H9 (cell line): ENCODE data around the gene TRIM21. TPM values are rescaled to one million over a fixed set of nuclear protein-coding genes. Genes with fewer than 3 reads are reported as not detected.

Experiments
- DNase-seq: peaks from one replicate; pipeline ENCODE4 v3.0.0-alpha.2; 2017
- H2AFZ ChIP-seq: one replicate; pipeline ENCODE4 v1.6.1; 2013; ENCODE audit warnings: mild to moderate bottlenecking, low read length, control low read depth, moderate library complexity
- H2AK5ac ChIP-seq: 2 replicates; pipeline ENCODE4 v1.6.1; 2013; ENCODE audit warnings: low read length, control low read depth, mixed read lengths; ENCODE audit not compliant: insufficient read length
- H2BK120ac ChIP-seq: one replicate; pipeline ENCODE4 v1.6.1; 2013; ENCODE audit warnings: low read depth, mild to moderate bottlenecking, low read length, control low read depth, inconsistent platforms; ENCODE audit not compliant: poor library complexity, severe bottlenecking
- H2BK12ac ChIP-seq: 2 replicates; pipeline ENCODE4 v1.6.1; 2013; ENCODE audit warnings: low read length, control low read depth, mixed read lengths, low read depth; ENCODE audit not compliant: insufficient read length
- H2BK15ac ChIP-seq: 2 replicates; pipeline ENCODE4 v1.6.1; 2013; ENCODE audit warnings: low read depth, low read length, control low read depth
- H2BK20ac ChIP-seq: one replicate; pipeline ENCODE4 v1.6.1; 2013; ENCODE audit warnings: low read depth, mild to moderate bottlenecking, low read length, control low read depth, inconsistent platforms; ENCODE audit not compliant: poor library complexity, severe bottlenecking
- H2BK5ac ChIP-seq: 2 replicates; pipeline ENCODE4 v1.6.1; 2013; ENCODE audit warnings: low read length, control low read depth, mixed read lengths; ENCODE audit not compliant: insufficient read length
- H3K14ac ChIP-seq: 2 replicates; pipeline ENCODE4 v1.6.1; 2013; ENCODE audit warnings: low read length, control low read depth; ENCODE audit not compliant: insufficient read depth
- H3K18ac ChIP-seq: 2 replicates; pipeline ENCODE4 v1.6.1; 2013; ENCODE audit warnings: low read depth, mild to moderate bottlenecking, mixed read lengths, low read length, control low read depth; ENCODE audit not compliant: insufficient read length
- H3K23ac ChIP-seq: 2 replicates; pipeline ENCODE4 v1.6.1; 2013; ENCODE audit warnings: low read length, control low read depth, mixed read lengths, low read depth; ENCODE audit not compliant: insufficient read length
- H3K23me2 ChIP-seq: 2 replicates; pipeline ENCODE4 v1.6.1; 2013; ENCODE audit warnings: low read depth, mild to moderate bottlenecking, mixed read lengths, low read length, control low read depth; ENCODE audit not compliant: insufficient read length, poor library complexity, severe bottlenecking
- H3K27ac ChIP-seq: 2 replicates; pipeline ENCODE4 v1.5.1; 2013; ENCODE audit warnings: low read length, control low read depth, mixed read lengths, low read depth; ENCODE audit not compliant: insufficient read length
- H3K27me3 ChIP-seq: 2 replicates; pipeline ENCODE4 v1.6.1; 2013; ENCODE audit warnings: low read length, control low read depth, inconsistent platforms; ENCODE audit not compliant: insufficient read depth
- H3K4ac ChIP-seq: 2 replicates; pipeline ENCODE4 v1.6.1; 2013; ENCODE audit warnings: low read depth, mild to moderate bottlenecking, control low read depth, inconsistent platforms, low read length, moderate library complexity
- H3K4me1 ChIP-seq: 2 replicates; pipeline ENCODE4 v1.6.1; 2013; ENCODE audit warnings: low read length, control low read depth, inconsistent platforms; ENCODE audit not compliant: insufficient read depth
- H3K4me2 ChIP-seq: 2 replicates; pipeline ENCODE4 v1.6.1; 2013; ENCODE audit warnings: low read length, control low read depth, mixed read lengths; ENCODE audit not compliant: insufficient read length, insufficient read depth
- H3K56ac ChIP-seq: 2 replicates; pipeline ENCODE4 v1.6.1; 2013; ENCODE audit warnings: low read depth, mild to moderate bottlenecking, mixed read lengths, low read length, control low read depth; ENCODE audit not compliant: insufficient read length
- H3K79me1 ChIP-seq: 2 replicates; pipeline ENCODE4 v1.6.1; 2013; ENCODE audit warnings: low read depth, mild to moderate bottlenecking, moderate library complexity, low read length, control low read depth, inconsistent platforms; ENCODE audit not compliant: insufficient read depth, poor library complexity, severe bottlenecking
- H3K79me2 ChIP-seq: 2 replicates; pipeline ENCODE4 v1.6.1; 2013; ENCODE audit warnings: low read length, control low read depth, inconsistent platforms; ENCODE audit not compliant: insufficient read depth
- H3K9ac ChIP-seq: 2 replicates; pipeline ENCODE4 v1.6.1; 2013; ENCODE audit warnings: low read length, control low read depth, mixed read lengths; ENCODE audit not compliant: insufficient read length; ENCODE audit errors: extremely low read depth
- H3K9me3 ChIP-seq: one replicate; pipeline ENCODE4 v1.6.1; 2013; ENCODE audit warnings: low read depth, low read length, inconsistent platforms; ENCODE audit not compliant: control insufficient read depth
- H3T11ph ChIP-seq: one replicate; pipeline ENCODE4 v1.6.1; 2013; ENCODE audit warnings: mild to moderate bottlenecking, low read length, control low read depth, inconsistent platforms
- H4K20me1 ChIP-seq: one replicate; pipeline ENCODE4 v1.6.1; 2013; ENCODE audit not compliant: control insufficient read depth, insufficient read length, insufficient read depth
- H4K5ac ChIP-seq: 2 replicates; pipeline ENCODE4 v1.6.1; 2013; ENCODE audit warnings: low read depth, mild to moderate bottlenecking, mixed read lengths, low read length, control low read depth; ENCODE audit not compliant: insufficient read length
- H4K8ac ChIP-seq: replicated peaks from 2 replicates; pipeline ENCODE4 v1.6.1; 2013; ENCODE audit warnings: low read length, control low read depth, mixed read lengths, low read depth; ENCODE audit not compliant: insufficient read length
- H4K91ac ChIP-seq: 2 replicates; pipeline ENCODE4 v1.6.1; 2013; ENCODE audit warnings: low read depth, mild to moderate bottlenecking, moderate library complexity, mixed read lengths, low read length, control low read depth; ENCODE audit not compliant: insufficient read length
- H3K27ac Mint-ChIP-seq, 3 experiments: 2 replicates in 2 of 3; 3 replicates in 1 of 3; pipeline ENCODE4 v1.8.0; 2020 to 2021; ENCODE audit warnings: mixed read lengths in 3 of 3, mild to moderate bottlenecking in 1 of 3, moderate library complexity in 1 of 3
- H3K27me3 Mint-ChIP-seq: 2 replicates; pipeline ENCODE4 v1.8.0; 2021; ENCODE audit warnings: low read depth, mild to moderate bottlenecking, moderate library complexity, mixed read lengths
- H3K36me3 Mint-ChIP-seq, 3 experiments: 2 replicates in 2 of 3; 3 replicates in 1 of 3; pipeline ENCODE4 v1.8.0; 2020 to 2021; ENCODE audit warnings: low read depth in 3 of 3, mixed read lengths in 3 of 3; ENCODE audit not compliant: insufficient read depth in 1 of 3
- H3K4me1 Mint-ChIP-seq, 2 experiments: 2 replicates each; pipeline ENCODE4 v1.8.0; 2020; ENCODE audit warnings: mixed read lengths in 2 of 2
- H3K4me3 Mint-ChIP-seq, 2 experiments: 2 replicates in 1 of 2; 3 replicates in 1 of 2; pipeline ENCODE4 v1.8.0; 2020 to 2021; ENCODE audit warnings: mild to moderate bottlenecking in 2 of 2, mixed read lengths in 2 of 2, moderate library complexity in 1 of 2
- H3K9me3 Mint-ChIP-seq, 2 experiments: 2 replicates in 1 of 2; 3 replicates in 1 of 2; pipeline ENCODE4 v1.8.0; 2020; ENCODE audit warnings: mild to moderate bottlenecking in 2 of 2, mixed read lengths in 2 of 2, moderate library complexity in 1 of 2
- CTCF ChIP-seq: fragments of 200-600 bp; sonication (generic); conservative IDR thresholded peaks from 3 replicates; pipeline ENCODE4 v1.8.0; 2021; ENCODE audit warnings: antibody characterized with exemption, mild to moderate bottlenecking
- WGBS: extraction: QIAGEN DNeasy Blood & Tissue Kit; methylation state at CpG from one replicate; pipeline ENCODE4 v1.1.7; 2013; ENCODE audit warnings: missing lambda C conversion rate, low lambda C conversion rate, mixed read lengths; ENCODE audit not compliant: insufficient read length; ENCODE audit errors: extremely low coverage; 5-methylcytosine and 5-hydroxymethylcytosine counted together
- total RNA-seq: library from RNA; stranded (reverse); gene quantifications from 2 replicates; pipeline ENCODE4 v1.2.1, GENCODE V29; 2021

The TRIM21 gene
- total RNA-seq, 1 experiment from 2014 or later, result 15.1 TPM

- Histone ChIP-seq H2AFZ (no peak overlapping the region), H3K79me1 (no peaks in the 10 kb centered on the region), H3K23me2 (no peaks in the 10 kb centered on the region), H2BK5ac (no peak overlapping the region), H2BK120ac (no peak overlapping the region), H3T11ph (no peak overlapping the region), H2BK15ac (no peak overlapping the region), H3K4ac (no peak overlapping the region), H3K27ac (no peak overlapping the region), H3K4me1 (no peaks in the 10 kb centered on the region), H3K14ac (no peak overlapping the region), H3K18ac (no peak overlapping the region), H4K5ac (no peak overlapping the region), H3K9me3 (no peaks in the 10 kb centered on the region), H4K8ac (no peak overlapping the region), H2BK12ac (no peak overlapping the region), H3K27me3 (no peaks in the 10 kb centered on the region), H3K4me2 (no peak overlapping the region), H3K79me2 (no peaks in the 10 kb centered on the region), H4K91ac (no peak overlapping the region), H3K9ac (no peak overlapping the region), H3K56ac (no peak overlapping the region), H2AK5ac (no peak overlapping the region), H4K20me1 (no peaks in the 10 kb centered on the region), H3K23ac (no peak overlapping the region), H2BK20ac (no peak overlapping the region)
- peak overlapping the region in 1 of 3 experiments; percentile 32; a peak in 2 of 7 replicates for H3K27ac Mint-ChIP-seq
- H3K27me3 Mint-ChIP-seq, result peaks cover 1% of the 10 kb centered on the region; the same call in 1 of the 2 replicates
- H3K4me3 Mint-ChIP-seq, result no peak overlapping the region
- no peak for DNase-seq
- H3K36me3 Mint-ChIP-seq, result peaks cover 11 to 57% (median 41%) of the 10 kb centered on the region in 3 experiments; a peak in 6 of 7 replicates
- TF ChIP-seq CTCF, result no peak
- no CpG with 5 or more reads among the region's 3 CpGs for WGBS
- no peaks in the 10 kb centered on the region for H3K9me3 Mint-ChIP-seq
- no peaks in the 10 kb centered on the region for H3K4me1 Mint-ChIP-seq
Observed at GRCh38 chr11:4385978-4386740, 7.3 kb downstream of the TRIM21 start.
